Osteocyte (in vitro differentiated cells): Measurements from ENCODE around the gene MFSD11. TPM values are rescaled to one million over a fixed set of nuclear protein-coding genes. Genes with fewer than 3 reads are reported as not detected.

ENCODE experiments used
- DNase-seq: peaks from one replicate; pipeline ENCODE4 v3.0.0; 2021; ENCODE audit warnings: mixed read lengths; ENCODE audit not compliant: unreplicated experiment; ENCODE audit errors: extremely low spot score
- H3K27ac Mint-ChIP-seq: one replicate; pipeline ENCODE4 v1.8.0; 2021; ENCODE audit warnings: mild to moderate bottlenecking, mixed read lengths; ENCODE audit not compliant: unreplicated experiment
- H3K27me3 Mint-ChIP-seq: one replicate; pipeline ENCODE4 v1.8.0; 2021; ENCODE audit warnings: mixed read lengths; ENCODE audit not compliant: unreplicated experiment
- H3K36me3 Mint-ChIP-seq: one replicate; pipeline ENCODE4 v1.8.0; 2021; ENCODE audit warnings: mixed read lengths; ENCODE audit not compliant: unreplicated experiment
- H3K4me1 Mint-ChIP-seq: one replicate; pipeline ENCODE4 v1.8.0; 2021; ENCODE audit warnings: mixed read lengths; ENCODE audit not compliant: unreplicated experiment
- H3K4me3 Mint-ChIP-seq: one replicate; pipeline ENCODE4 v1.8.0; 2021; ENCODE audit warnings: mild to moderate bottlenecking, moderate library complexity, mixed read lengths; ENCODE audit not compliant: unreplicated experiment
- H3K9me3 Mint-ChIP-seq: one replicate; pipeline ENCODE4 v1.8.0; 2021; ENCODE audit warnings: mixed read lengths; ENCODE audit not compliant: unreplicated experiment
- CTCF ChIP-seq: fragments of 200-600 bp; sonication (generic); IDR thresholded peaks from 2 replicates; pipeline ENCODE4 v1.5.0; 2021; ENCODE audit warnings: antibody characterized with exemption, mild to moderate bottlenecking, moderate library complexity
- total RNA-seq: library from RNA; stranded (reverse); gene quantifications from 2 replicates; pipeline ENCODE4 v1.2.1, GENCODE V29; 2021

MFSD11 gene
- total RNA-seq, 1 donor from 2014 or later: 33.0 TPM

- H3K4me1 Mint-ChIP-seq: peaks cover 2% of the 10 kb centered on the region
- H3K36me3 Mint-ChIP-seq: no peaks in the 10 kb centered on the region
- no peak overlapping the region for H3K4me3 Mint-ChIP-seq
- H3K27ac Mint-ChIP-seq: no peak overlapping the region
- no peak for DNase-seq
- H3K27me3 Mint-ChIP-seq: peaks cover 38% of the 10 kb centered on the region
- H3K9me3 Mint-ChIP-seq: no peaks in the 10 kb centered on the region
- TF ChIP-seq CTCF: no peak
Observed at GRCh38 chr17:76820039-76820438, 82.1 kb downstream of the MFSD11 start.

- H3K4me1 Mint-ChIP-seq: peaks cover 2% of the 10 kb centered on the region
- no peak for DNase-seq
- peaks cover 36% of the 10 kb centered on the region for H3K27me3 Mint-ChIP-seq
- H3K36me3 Mint-ChIP-seq: no peaks in the 10 kb centered on the region
- no peak overlapping the region for H3K4me3 Mint-ChIP-seq
- no peak overlapping the region for H3K27ac Mint-ChIP-seq
- H3K9me3 Mint-ChIP-seq: no peaks in the 10 kb centered on the region
- TF ChIP-seq CTCF: no peak
Observed at GRCh38 chr17:76820561-76820960, 82.6 kb downstream of the MFSD11 start.

- no peaks in the 10 kb centered on the region for H3K9me3 Mint-ChIP-seq
- DNase-seq: no peak
- no peaks in the 10 kb centered on the region for H3K36me3 Mint-ChIP-seq
- peaks cover 2% of the 10 kb centered on the region for H3K4me1 Mint-ChIP-seq
- H3K27ac Mint-ChIP-seq: no peak overlapping the region
- no peak overlapping the region for H3K4me3 Mint-ChIP-seq
- no peak for TF ChIP-seq CTCF
- peaks cover 38% of the 10 kb centered on the region for H3K27me3 Mint-ChIP-seq
Observed at GRCh38 chr17:76822184-76822778, 84.4 kb downstream of the MFSD11 start.

GRCh38 chr17:76824093-76824492 lies 86.2 kb downstream of the MFSD11 start:
- Mint-ChIP-seq H3K36me3 (no peaks in the 10 kb centered on the region), H3K4me1 (peaks cover 2% of the 10 kb centered on the region), H3K27me3 (peaks cover 34% of the 10 kb centered on the region), H3K27ac (no peak overlapping the region), H3K9me3 (no peaks in the 10 kb centered on the region), H3K4me3 (no peak overlapping the region)
- no peak for DNase-seq
- no peak for TF ChIP-seq CTCF

GRCh38 chr17:76826330-76827068 lies 88.6 kb downstream of the MFSD11 start:
- Mint-ChIP-seq H3K4me1 (no peaks in the 10 kb centered on the region), H3K36me3 (no peaks in the 10 kb centered on the region), H3K27me3 (peaks cover 26% of the 10 kb centered on the region), H3K27ac (no peak overlapping the region), H3K4me3 (no peak overlapping the region), H3K9me3 (no peaks in the 10 kb centered on the region)
- TF ChIP-seq CTCF: no peak
- DNase-seq: no peak
